ENCODE measurements around the gene DTNB.

- TF ChIP-seq POLR2A (IDR thresholded peaks at IDR 0.05): no peak
- no peak for TF ChIP-seq CTCF (IDR thresholded peaks at IDR 0.05)
Observed at GRCh38 chr2:25586726-25587144, 86.6 kb downstream of the DTNB start.
